ENCODE results near the gene PPP3R1. TPM values are rescaled to one million over a fixed set of nuclear protein-coding genes. Genes with fewer than 3 reads are reported as not detected.

The PPP3R1 gene
- total RNA-seq, 3 donors from 2014 or later = 32.8 to 54.4 (median 34.1) TPM

DNA sequence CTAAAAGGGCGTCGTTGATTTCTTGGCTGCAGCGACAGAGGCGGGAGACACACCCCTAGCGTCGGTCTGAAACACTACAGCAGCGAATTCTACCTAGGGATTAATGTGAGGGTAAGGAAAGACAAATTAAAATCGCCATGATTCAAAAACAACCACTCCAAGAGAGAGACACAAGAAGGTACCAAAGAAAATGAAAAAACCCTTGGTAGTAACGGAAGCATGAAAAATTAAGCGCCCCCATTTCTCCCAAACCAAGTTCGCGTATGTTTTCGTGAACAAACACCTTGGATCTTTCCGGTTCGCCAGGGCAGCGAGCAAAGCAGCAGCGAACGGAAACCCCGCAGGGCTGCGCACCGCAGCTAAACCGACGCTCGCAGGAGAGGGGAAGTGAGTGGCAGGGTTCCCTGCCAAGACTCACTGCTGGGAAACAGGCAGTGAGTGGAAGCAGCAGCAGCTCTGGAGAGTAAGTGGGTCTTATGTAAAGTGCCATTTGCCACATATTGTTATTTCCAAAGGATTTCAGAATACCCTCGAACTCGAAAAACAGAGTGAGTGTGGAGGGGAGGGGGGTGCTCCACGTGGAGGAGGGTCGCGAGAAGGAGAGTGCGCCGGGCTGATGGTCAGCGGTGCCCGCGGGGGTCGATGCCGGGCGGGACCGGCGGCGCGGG lies 1.0 kb downstream of the PPP3R1 start:
- peak; percentile 76 to 77 for DNase-seq (ENCODE audit: low spot score in 2 of 2)
- Histone ChIP-seq H3K36me3 (no peaks in the 10 kb centered on the region), H3K27me3 (no peaks in the 10 kb centered on the region), H3K27ac (peak overlapping the region; percentile 94 to 99), H3K4me1 (peaks cover 0 to 25% of the 10 kb centered on the region in 2 donors), H3K9me3 (no peaks in the 10 kb centered on the region), H3K4me3 (peak overlapping the region; percentile 84 to 94 (median 85))
- intact Hi-C loops (cut with DNase I; ENCODE audit: low total_unique reads) = no loop called here
- peak; percentile 65 to 83 (median 74) for TF ChIP-seq CTCF (IDR thresholded peaks at IDR 0.05)
- peak; percentile 40 to 75 (median 50) for TF ChIP-seq POLR2AphosphoS5 (IDR thresholded peaks at IDR 0.05)
- no peak for TF ChIP-seq POLR2A (IDR thresholded peaks at IDR 0.05)

GRCh38 chr2:68250652-68251186 lies 1.6 kb downstream of the PPP3R1 start:
- Histone ChIP-seq H3K4me3 (peak overlapping the region; percentile 84 to 94 (median 85)), H3K27ac (peak overlapping the region; percentile 94 to 99), H3K4me1 (peaks cover 0 to 25% of the 10 kb centered on the region in 2 donors), H3K36me3 (no peaks in the 10 kb centered on the region), H3K9me3 (no peaks in the 10 kb centered on the region), H3K27me3 (no peaks in the 10 kb centered on the region)
- no peak for DNase-seq (ENCODE audit: low spot score in 2 of 2)
- TF ChIP-seq CTCF (IDR thresholded peaks at IDR 0.05) = no peak
- intact Hi-C loops (cut with DNase I; ENCODE audit: low total_unique reads) = no loop called here

DNA sequence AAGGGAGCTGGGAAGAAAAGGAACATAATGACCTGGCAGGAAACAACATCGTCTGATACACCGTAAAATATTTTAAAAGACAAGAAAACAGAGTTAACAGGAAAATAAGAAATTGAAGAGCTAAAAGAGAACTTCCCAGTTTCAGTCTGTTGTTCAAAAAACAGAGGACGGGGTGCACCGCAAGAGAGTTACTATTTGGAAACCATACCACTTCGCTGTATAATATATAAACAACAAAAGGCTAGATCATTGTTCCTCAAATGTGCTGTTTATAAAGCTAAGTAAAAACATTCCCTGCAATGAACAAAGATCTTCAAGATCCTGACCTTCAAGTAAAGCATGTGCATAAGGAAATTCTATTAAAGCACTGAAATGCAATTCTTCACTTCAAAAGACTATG lies 2.1 kb downstream of the PPP3R1 start:
- Histone ChIP-seq H3K4me3 (peak overlapping the region; percentile 84 to 94 (median 85)), H3K36me3 (no peaks in the 10 kb centered on the region), H3K4me1 (peaks cover 0 to 25% of the 10 kb centered on the region in 2 donors), H3K27ac (peak overlapping the region; percentile 94 to 99), H3K9me3 (no peaks in the 10 kb centered on the region), H3K27me3 (no peaks in the 10 kb centered on the region)
- no peak for DNase-seq (ENCODE audit: low spot score in 2 of 2)
- intact Hi-C loops (cut with DNase I; ENCODE audit: low total_unique reads) = no loop called here
- TF ChIP-seq POLR2AphosphoS5 (IDR thresholded peaks at IDR 0.05) = no peak
- TF ChIP-seq CTCF (IDR thresholded peaks at IDR 0.05) = no peak
- no peak for TF ChIP-seq POLR2A (IDR thresholded peaks at IDR 0.05)

DNA sequence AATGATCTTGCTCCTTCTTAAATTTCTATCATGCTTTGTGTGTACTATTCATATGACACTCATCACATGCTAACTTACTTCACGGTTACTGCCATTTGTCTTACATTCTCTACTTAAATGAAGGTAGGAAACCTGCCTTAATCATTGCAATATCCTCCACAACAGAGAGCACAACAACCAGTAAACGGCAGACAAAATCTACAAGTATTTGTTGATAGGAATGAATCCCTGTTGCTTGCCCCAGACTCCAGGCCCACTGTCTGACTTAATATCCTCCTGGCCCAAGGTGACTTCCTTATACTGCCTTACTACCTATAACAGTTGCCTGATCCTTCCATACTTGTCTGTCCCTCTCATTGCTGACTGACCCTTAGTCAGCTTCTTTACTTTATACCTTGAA lies 3.5 kb downstream of the PPP3R1 start:
- TF ChIP-seq POLR2AphosphoS5 (IDR thresholded peaks at IDR 0.05) (no peak), CTCF (IDR thresholded peaks at IDR 0.05) (no peak), POLR2A (IDR thresholded peaks at IDR 0.05) (no peak)
- H3K27me3 ChIP-seq = no peaks in the 10 kb centered on the region
- no peaks in the 10 kb centered on the region for H3K9me3 ChIP-seq
- no peak for DNase-seq (ENCODE audit: low spot score in 2 of 2)
- peaks cover 0 to 22% of the 10 kb centered on the region in 2 donors for H3K4me1 ChIP-seq
- H3K27ac ChIP-seq = no peak overlapping the region
- intact Hi-C loops (cut with DNase I; ENCODE audit: low total_unique reads) = no loop called here
- no peaks in the 10 kb centered on the region for H3K36me3 ChIP-seq
- H3K4me3 ChIP-seq = no peak overlapping the region

GRCh38 chr2:68248361-68248760 lies 4.0 kb downstream of the PPP3R1 start:
- intact Hi-C loops (cut with DNase I; ENCODE audit: low total_unique reads) = no loop called here
- TF ChIP-seq POLR2AphosphoS5 (IDR thresholded peaks at IDR 0.05) = no peak
- no peak for TF ChIP-seq CTCF (IDR thresholded peaks at IDR 0.05)
- no peak for TF ChIP-seq POLR2A (IDR thresholded peaks at IDR 0.05)
- peaks cover 0 to 19% of the 10 kb centered on the region in 2 donors for H3K4me1 ChIP-seq

More at GRCh38 chr2:68248361-68248760, 4.0 kb downstream of the PPP3R1 start:
- no peak for DNase-seq (ENCODE audit: low spot score in 2 of 2)
- H3K27ac ChIP-seq = no peak overlapping the region
- no peak overlapping the region for H3K4me3 ChIP-seq
- H3K9me3 ChIP-seq = no peaks in the 10 kb centered on the region
- no peaks in the 10 kb centered on the region for H3K36me3 ChIP-seq
- no peaks in the 10 kb centered on the region for H3K27me3 ChIP-seq
